ENCODE results near the gene LGR6.

DNA sequence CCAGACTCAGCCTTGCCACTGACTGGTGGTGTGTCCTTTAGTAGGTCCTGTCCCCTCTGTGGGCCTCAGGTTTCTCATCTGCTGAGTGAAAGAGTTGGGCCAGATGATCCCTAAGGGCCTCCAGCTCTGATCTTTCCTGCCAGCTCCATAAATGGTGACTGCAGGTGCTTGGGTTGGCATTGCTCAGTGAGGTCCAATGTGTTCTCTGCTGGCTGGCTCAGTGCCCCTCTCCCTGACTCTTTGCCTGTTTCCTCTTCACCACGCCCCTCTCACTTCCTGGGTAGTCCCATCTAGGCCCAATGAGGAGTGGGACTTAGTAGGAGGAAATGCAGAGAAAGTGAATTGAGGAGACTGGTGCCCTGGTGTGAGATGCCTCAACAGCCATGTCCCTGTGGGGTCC, 111.6 kb downstream of the LGR6 start:
- TF ChIP-seq CTCF (conservative IDR thresholded peaks at IDR 0.05; ENCODE audit: low read depth in 2 of 2) (no peak), ZNF331 (CRISPR knock-in tag; IDR thresholded peaks at IDR 0.05; ENCODE audit: low read depth) (no peak), POLR2AphosphoS5 (IDR thresholded peaks at IDR 0.05; ENCODE audit: low read depth) (no peak), CREB1 (CRISPR knock-in tag; IDR thresholded peaks at IDR 0.05; ENCODE audit: low read depth) (no peak), STAT1 (IDR thresholded peaks at IDR 0.05; ENCODE audit: unreplicated experiment) (no peak), EZH2 (IDR thresholded peaks at IDR 0.05; ENCODE audit: low read depth, unreplicated experiment) (no peak), JUNB (IDR thresholded peaks at IDR 0.05; ENCODE audit: unreplicated experiment) (no peak), EZH2phosphoT487 (IDR thresholded peaks at IDR 0.05; ENCODE audit: unreplicated experiment) (no peak)
- TF ChIP-seq, protein P1, sequence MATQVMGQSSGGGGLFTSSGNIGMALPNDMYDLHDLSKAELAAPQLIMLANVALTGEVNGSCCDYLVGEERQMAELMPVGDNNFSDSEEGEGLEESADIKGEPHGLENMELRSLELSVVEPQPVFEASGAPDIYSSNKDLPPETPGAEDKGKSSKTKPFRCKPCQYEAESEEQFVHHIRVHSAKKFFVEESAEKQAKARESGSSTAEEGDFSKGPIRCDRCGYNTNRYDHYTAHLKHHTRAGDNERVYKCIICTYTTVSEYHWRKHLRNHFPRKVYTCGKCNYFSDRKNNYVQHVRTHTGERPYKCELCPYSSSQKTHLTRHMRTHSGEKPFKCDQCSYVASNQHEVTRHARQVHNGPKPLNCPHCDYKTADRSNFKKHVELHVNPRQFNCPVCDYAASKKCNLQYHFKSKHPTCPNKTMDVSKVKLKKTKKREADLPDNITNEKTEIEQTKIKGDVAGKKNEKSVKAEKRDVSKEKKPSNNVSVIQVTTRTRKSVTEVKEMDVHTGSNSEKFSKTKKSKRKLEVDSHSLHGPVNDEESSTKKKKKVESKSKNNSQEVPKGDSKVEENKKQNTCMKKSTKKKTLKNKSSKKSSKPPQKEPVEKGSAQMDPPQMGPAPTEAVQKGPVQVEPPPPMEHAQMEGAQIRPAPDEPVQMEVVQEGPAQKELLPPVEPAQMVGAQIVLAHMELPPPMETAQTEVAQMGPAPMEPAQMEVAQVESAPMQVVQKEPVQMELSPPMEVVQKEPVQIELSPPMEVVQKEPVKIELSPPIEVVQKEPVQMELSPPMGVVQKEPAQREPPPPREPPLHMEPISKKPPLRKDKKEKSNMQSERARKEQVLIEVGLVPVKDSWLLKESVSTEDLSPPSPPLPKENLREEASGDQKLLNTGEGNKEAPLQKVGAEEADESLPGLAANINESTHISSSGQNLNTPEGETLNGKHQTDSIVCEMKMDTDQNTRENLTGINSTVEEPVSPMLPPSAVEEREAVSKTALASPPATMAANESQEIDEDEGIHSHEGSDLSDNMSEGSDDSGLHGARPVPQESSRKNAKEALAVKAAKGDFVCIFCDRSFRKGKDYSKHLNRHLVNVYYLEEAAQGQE (IDR thresholded peaks at IDR 0.05; ENCODE audit: unreplicated experiment), result no peak

Measured in GM23338 (cell line).